HG03575 (cell line): ENCODE measurements around the gene FLT4.

Experiments
- ATAC-seq: cut with Tn5 transposase; IDR thresholded peaks from one replicate; pipeline ENCODE4 v1.9.1; 2021; ENCODE audit not compliant: unreplicated experiment, insufficient number of reproducible peaks, low FRiP score; ENCODE audit errors: extremely low read depth

Gene FLT4

DNA sequence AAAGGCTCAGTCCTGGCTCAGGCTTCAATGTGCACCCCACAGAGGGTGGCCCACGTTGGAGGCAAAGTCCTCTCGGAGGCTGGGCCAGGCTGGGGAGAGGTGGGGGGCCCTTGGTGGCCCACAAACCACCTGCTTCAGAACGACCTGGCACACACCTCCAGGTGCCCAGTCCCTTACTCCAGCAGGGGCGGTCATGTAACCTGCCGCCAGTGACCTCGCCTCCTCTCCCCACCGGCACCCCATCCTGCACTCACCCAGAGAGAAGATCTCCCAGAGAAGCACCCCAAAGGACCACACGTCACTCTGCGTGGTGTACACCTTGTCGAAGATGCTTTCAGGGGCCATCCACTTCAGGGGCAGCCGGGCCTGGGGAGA, 35.6 kb downstream of the FLT4 start:
- ATAC-seq = no peak

DNA sequence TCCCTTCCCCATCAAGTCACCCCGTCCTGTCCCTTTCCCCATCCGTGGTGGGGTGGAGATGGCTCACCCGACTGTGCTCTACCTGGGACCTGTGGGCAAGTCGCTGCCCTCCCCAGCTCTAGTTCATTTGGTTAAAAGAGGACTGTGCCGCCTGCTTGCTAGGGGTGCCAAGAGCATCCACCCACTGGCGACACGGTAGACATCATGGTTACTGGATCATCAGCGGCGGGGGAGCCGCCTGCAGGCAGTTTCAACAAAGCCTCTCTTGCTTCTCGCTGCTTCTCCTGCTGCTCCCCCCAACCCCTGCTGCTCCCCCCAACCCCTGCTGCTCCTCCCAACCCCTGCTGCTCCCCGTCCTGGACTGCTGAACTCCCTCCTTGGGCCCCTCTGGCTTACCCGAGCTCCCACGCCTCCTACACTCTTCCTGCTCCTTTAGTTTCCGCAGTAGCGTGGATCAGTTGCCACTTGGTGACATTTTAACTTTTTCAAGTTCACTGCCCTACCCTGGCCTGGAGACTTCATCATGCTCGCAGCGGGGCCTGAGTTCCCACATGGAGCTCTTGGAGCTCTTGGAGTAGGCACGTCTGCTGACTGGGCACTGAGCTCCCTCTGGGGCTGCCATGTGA, 36.1 kb downstream of the FLT4 start:
- no peak for ATAC-seq

GRCh38 chr5:180612683-180613082, 36.7 kb downstream of the FLT4 start:
- no peak for ATAC-seq

- ATAC-seq = no peak
These were observed 38.1 kb downstream of the FLT4 start for GRCh38 chr5:180611140-180611850.

DNA sequence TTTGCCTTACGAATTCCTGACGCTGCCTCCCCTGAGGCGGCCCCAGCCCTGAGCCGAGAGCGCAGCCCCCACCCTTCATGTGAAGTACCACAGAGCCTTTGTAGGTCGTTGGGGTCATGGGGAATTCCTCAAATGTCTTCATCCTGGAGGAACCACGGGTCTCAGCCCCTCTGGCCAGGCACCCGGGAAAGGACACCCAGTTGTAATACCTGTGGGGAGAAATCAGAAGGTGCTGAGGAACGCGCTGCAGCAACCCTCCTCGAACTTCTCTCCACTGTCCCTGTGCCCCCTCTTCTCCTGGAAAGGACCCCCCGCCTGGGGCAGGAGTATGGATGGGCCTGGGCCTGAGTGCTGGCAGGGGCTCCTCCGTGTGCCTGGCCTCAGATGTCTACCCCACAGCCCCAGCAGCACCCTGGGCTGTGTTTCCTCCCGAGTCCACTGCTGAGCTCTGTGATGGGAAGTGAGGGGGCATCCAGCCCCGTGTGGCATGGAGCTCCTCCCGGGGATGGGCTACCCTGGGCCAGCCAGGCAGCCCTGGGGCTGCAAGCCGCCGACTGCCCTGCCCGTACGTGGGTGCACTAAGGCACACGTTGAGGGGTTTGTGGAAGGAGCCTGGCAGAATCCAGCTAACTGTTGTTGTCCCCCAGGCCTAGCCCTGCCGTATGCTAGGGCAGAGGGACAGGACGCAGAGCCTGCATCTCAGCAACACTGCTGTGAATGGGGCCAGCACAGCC, 39.4 kb downstream of the FLT4 start:
- ATAC-seq = no peak

- ATAC-seq = no peak
These were observed 40.0 kb downstream of the FLT4 start for GRCh38 chr5:180609386-180609785.

DNA sequence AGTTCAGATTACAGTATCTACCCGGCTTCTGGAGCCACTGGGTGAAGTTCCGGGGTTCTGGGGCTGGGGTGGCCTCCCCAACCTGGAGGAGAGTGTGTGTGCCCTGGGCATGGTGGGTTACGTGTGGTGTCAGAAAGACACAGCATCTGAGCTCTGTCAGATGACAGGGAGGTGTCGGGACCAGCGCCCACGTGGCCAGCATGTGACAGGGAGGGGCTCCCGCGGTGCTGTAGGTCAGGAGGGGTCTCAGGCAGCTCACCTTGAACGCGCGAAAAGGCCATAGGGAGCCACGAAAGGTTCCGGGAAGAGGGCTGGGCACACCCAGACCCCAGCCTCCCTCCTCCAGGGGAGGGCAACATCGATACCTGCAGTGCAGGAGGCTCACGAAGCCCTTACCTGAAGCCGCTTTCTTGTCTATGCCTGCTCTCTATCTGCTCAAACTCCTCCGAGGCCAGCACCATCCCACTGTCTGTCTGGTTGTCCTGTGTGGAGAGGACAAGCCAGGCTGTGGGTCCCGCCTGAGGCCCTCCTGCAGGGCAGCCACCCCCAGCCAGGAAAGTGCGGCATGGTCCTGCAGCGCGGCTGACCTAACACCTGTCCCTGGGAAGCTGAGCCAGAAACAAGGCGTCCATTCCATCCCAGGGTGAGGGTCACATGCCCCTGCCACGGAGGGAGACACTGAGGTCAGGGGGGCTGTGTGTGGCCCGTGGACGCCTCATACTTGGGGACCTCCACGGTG, 40.7 kb downstream of the FLT4 start:
- ATAC-seq = no peak

DNA sequence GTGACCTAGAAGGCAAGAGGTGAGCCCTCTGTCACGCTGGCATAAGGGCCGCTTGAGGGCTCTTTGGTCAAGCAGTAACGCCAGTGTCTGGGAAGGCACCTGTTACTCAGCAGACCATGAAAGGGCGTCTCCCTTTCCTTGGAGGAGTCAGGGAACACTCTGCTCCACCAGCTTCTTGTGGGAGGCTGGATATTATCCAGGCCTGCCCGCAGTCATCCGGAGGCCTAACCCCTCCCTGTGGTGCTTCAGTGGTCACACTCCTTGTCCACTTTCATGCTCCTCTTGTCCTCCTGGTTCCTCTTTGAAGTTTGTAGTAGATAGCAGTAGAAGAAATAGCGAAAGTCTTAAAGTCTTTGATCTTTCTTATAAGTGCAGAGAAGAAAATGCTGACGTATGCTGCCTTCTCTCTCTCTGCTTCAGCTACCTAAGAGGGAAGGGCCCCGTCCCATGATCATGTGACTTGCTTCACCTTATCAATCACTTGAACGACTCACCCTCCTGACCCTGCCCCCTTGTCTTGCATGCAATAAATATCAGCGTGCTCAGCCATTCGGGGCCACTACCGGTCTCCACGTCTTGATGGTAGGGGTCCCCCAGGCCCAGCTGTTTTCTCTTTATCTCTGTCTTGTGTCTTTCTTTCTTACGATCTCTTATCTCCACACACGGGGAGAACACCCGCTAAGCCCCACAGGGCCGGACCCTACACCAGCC, 41.4 kb downstream of the FLT4 start:
- ATAC-seq = no peak

- no peak for ATAC-seq
These were observed 43.1 kb downstream of the FLT4 start for GRCh38 chr5:180606215-180606785.

DNA sequence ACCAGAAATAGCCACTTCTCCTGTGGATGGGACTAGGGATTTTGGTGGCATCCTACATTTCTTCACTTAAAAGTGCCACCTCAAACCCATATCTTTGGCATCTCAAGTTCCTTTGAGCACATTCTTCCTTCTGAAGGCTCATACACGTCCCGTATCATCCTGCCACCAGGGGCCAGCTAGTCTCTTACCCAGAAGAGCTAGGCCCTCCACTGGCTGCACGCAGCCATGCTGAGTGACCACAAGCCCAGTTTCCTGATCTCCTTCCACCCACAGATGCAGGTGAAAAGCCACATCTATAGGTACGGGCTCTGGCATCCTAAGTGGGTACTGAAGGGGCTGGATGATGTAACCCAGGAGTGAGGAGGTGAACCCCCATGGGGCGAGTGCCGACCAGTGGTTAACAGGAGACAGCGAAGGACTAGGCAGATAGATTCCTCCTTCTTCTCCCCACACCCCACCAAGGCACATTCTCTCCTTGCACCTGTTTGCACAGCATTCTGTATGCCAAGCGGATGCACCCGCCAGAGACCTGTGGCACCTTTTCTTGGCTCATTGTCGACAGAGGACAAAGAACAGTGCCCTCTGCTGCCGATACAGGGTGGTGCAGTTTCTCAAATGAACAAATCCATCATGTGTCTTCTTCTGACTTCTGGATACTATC, 43.7 kb downstream of the FLT4 start:
- no peak for ATAC-seq

DNA sequence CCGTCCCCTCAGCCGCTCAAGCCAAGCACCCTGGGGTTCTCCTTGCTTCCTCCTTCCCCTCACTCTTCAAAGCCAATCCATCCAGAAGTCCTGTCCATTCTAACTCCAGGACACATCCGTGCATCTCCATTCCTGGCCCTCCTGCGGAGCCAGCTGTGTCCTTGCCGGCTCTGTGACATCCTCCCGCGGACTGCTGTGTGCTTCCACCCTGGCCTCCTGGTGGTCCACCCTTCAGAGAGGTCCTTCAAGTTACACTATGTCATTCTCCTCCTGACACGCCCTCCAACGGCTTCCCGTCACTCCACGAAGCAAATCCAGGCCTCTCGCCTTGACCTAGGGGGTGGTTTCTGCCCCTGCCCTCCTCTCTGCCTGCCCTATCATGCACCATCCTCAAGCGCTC, 45.1 kb downstream of the FLT4 start:
- no peak for ATAC-seq

DNA sequence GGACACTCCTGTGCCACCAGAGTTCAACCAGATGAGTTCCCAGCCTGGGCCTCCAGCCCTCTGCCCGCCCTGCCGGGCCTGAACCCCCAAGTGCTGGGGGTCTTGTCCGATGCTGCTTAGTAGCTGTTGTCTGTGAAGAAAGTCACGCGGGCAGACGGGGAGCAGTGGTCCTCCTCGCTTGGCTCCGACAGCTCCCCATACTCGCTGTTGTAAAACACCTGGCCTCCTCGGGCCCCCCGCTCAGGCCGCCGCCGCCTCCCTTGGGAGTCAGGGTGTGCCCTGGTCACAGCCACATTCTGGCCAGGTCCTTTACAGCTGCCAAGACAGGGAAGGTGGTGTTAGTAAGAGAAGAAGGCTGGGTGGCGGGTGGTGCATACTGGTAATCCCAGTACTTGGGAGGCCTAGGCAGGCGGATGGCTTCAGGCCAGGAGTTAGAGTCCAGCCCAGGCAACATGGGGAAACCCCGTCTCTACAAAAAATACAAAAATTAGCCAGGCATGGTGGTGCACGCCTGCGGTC, 46.3 kb downstream of the FLT4 start:
- ATAC-seq = no peak

DNA sequence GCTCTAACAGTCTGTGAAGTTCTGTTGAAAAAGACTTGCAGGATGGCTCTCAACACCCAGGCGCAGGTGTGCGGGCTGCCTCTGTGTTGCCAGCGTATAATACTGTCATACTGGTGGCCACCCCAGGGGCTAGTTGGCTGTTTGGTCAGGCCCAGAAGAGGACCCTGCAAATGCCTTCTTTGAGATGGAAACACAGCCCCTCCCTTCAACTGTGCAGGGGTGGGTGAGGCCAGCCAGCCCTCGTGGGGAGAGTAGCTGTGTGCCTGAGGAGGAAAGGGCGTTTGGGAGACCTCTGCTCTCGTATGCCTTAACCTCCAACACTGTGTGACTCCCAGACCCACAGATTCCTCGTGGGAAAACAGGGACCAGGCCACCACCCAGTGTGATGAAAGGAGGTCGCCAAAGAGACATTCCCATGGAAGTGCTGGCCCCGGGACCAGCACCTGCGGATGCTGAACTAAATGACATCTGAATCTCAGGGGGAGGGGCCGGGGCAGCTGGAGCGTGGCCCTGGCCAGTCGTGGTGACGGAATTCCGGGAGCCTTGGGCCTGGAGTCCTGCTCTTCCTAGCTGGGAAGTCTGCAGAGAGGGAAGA, 46.8 kb downstream of the FLT4 start:
- ATAC-seq = no peak

GRCh38 chr5:180601591-180602480, 47.6 kb downstream of the FLT4 start:
- ATAC-seq = no peak

DNA sequence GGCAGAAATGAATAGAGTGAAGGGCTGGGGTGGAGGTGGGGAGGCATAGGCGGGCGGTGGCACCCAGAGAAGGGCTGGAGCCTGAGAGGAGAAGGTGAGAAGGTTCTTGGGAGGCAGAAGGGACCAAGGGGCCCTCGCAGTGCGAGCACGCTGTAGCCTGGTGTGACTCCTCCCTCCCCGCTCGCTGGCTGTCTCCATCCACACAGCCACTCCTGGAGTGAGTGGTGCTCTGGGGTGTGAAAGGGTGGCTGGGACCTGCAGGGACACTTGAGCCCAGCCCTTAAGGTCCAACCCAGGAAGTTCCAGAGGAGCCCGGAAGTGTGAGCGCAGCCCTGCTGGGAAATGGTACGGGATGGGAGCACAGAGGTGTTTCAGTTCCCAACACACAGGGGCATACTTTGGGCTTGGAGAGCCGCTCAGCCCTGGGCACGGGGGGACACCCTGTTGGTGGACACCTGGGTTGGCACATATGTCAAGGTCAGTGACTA, 48.8 kb downstream of the FLT4 start:
- ATAC-seq = no peak

GRCh38 chr5:180599981-180600553, 49.3 kb downstream of the FLT4 start:
- ATAC-seq = no peak
